Neural crest cell (in vitro differentiated cells): ENCODE results near the gene SLC9A9. TPM values are rescaled to one million over a fixed set of nuclear protein-coding genes. Genes with fewer than 3 reads are reported as not detected.

Source experiments
- DNase-seq: peaks from one replicate; pipeline ENCODE4 v3.0.0; 2021; ENCODE audit warnings: low read depth, mixed read lengths, low spot score
- H3K27ac Mint-ChIP-seq: one replicate; pipeline ENCODE4 v1.8.0; 2021; ENCODE audit warnings: mild to moderate bottlenecking, mixed read lengths; ENCODE audit not compliant: unreplicated experiment
- H3K27me3 Mint-ChIP-seq: 2 replicates; pipeline ENCODE4 v1.8.0; 2021; ENCODE audit warnings: low read depth, mild to moderate bottlenecking, mixed read lengths
- H3K36me3 Mint-ChIP-seq: 2 replicates; pipeline ENCODE4 v1.8.0; 2021; ENCODE audit warnings: low read depth, mild to moderate bottlenecking, mixed read lengths
- H3K4me1 Mint-ChIP-seq: 2 replicates; pipeline ENCODE4 v1.8.0; 2021; ENCODE audit warnings: mixed read lengths
- H3K4me3 Mint-ChIP-seq: one replicate; pipeline ENCODE4 v1.8.0; 2021; ENCODE audit warnings: mild to moderate bottlenecking, mixed read lengths
- H3K9me3 Mint-ChIP-seq: 2 replicates; pipeline ENCODE4 v1.8.0; 2021; ENCODE audit warnings: mixed read lengths
- total RNA-seq: library from RNA; stranded (reverse); gene quantifications from 2 replicates; pipeline ENCODE4 v1.2.1, GENCODE V29; 2021
- TF ChIP-seq, protein P1 (sequence below): fragments of 200-600 bp; sonication (generic); conservative IDR thresholded peaks from 2 replicates; pipeline ENCODE4 v1.5.0; 2021; ENCODE audit warnings: antibody characterized with exemption, mild to moderate bottlenecking

Gene SLC9A9
- total RNA-seq, 1 donor from 2014 or later = 0.56 TPM

- H3K27ac Mint-ChIP-seq = no peak overlapping the region
- peaks cover 3% of the 10 kb centered on the region for H3K27me3 Mint-ChIP-seq
- no peak overlapping the region for H3K4me3 Mint-ChIP-seq
- TF ChIP-seq, protein P1, sequence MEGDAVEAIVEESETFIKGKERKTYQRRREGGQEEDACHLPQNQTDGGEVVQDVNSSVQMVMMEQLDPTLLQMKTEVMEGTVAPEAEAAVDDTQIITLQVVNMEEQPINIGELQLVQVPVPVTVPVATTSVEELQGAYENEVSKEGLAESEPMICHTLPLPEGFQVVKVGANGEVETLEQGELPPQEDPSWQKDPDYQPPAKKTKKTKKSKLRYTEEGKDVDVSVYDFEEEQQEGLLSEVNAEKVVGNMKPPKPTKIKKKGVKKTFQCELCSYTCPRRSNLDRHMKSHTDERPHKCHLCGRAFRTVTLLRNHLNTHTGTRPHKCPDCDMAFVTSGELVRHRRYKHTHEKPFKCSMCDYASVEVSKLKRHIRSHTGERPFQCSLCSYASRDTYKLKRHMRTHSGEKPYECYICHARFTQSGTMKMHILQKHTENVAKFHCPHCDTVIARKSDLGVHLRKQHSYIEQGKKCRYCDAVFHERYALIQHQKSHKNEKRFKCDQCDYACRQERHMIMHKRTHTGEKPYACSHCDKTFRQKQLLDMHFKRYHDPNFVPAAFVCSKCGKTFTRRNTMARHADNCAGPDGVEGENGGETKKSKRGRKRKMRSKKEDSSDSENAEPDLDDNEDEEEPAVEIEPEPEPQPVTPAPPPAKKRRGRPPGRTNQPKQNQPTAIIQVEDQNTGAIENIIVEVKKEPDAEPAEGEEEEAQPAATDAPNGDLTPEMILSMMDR = peak; percentile 88
- no peaks in the 10 kb centered on the region for H3K9me3 Mint-ChIP-seq
- no peaks in the 10 kb centered on the region for H3K36me3 Mint-ChIP-seq
- peak; percentile 83 for DNase-seq
- H3K4me1 Mint-ChIP-seq = peaks cover 4% of the 10 kb centered on the region
Measured at GRCh38 chr3:143674100-143674968, 173.9 kb downstream of the SLC9A9 start.

DNA sequence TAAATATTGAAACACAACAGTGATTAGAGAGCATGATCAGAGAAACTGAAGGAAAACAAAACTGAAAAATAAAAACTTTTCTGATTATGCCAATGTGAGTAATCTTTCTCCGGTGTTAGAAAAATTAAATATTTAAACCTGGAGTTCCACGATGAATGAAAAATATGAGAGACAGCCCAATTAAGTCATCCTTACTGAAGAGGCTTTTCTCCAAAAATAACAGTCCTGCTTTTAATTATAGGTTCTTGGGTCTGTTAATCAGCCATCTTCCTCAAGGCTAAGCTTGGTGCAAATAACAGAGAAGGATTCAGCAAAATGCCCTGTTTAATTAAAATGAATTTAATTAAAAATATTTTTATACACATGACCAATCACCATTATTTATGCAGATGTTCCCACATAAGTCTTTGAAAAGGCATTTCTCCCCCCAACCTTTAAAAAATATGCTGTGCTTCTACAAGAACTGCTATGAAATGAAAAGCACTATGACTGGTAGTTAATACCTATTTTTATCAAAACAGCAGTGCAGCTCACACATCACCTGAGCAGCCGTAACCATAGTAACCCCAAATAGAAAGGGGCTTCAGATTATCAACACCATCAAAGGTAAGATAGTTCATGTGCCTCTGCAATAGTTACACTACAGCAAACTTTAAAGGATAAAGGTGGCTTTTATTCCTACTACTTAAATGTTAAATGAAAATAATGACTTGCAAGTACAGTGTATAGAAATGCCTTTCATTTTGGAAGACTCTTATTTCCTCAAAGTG lies 175.7 kb downstream of the SLC9A9 start:
- H3K9me3 Mint-ChIP-seq = no peaks in the 10 kb centered on the region
- no peak overlapping the region for H3K4me3 Mint-ChIP-seq
- peaks cover 4% of the 10 kb centered on the region for H3K4me1 Mint-ChIP-seq
- no peak for DNase-seq
- H3K27ac Mint-ChIP-seq = no peak overlapping the region
- no peaks in the 10 kb centered on the region for H3K36me3 Mint-ChIP-seq
- TF ChIP-seq, protein P1 = no peak
- peaks cover 3% of the 10 kb centered on the region for H3K27me3 Mint-ChIP-seq

DNA sequence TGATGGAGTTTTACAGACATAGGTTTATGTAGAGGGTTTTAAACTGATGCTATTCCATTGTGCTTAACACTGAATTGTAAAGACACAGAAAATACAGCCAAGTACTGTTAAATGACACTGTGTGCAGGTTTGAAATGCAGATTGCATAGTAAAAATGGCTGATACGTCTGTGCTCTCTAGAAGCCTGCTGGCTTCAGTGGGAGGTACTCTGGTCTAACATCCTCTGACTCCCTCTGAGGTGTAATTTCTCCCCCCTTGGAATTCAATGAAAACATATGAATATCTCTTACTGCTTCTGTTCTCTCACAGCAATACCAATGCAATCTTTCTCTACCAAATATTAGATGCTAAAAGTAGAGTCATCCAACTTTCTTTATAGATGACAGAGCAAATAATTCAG lies 176.6 kb downstream of the SLC9A9 start:
- Mint-ChIP-seq H3K4me3 (no peak overlapping the region), H3K27me3 (peaks cover 3% of the 10 kb centered on the region), H3K27ac (no peak overlapping the region), H3K9me3 (no peaks in the 10 kb centered on the region), H3K36me3 (no peaks in the 10 kb centered on the region), H3K4me1 (peaks cover 4% of the 10 kb centered on the region)
- no peak for DNase-seq
- TF ChIP-seq, protein P1 = no peak

DNA sequence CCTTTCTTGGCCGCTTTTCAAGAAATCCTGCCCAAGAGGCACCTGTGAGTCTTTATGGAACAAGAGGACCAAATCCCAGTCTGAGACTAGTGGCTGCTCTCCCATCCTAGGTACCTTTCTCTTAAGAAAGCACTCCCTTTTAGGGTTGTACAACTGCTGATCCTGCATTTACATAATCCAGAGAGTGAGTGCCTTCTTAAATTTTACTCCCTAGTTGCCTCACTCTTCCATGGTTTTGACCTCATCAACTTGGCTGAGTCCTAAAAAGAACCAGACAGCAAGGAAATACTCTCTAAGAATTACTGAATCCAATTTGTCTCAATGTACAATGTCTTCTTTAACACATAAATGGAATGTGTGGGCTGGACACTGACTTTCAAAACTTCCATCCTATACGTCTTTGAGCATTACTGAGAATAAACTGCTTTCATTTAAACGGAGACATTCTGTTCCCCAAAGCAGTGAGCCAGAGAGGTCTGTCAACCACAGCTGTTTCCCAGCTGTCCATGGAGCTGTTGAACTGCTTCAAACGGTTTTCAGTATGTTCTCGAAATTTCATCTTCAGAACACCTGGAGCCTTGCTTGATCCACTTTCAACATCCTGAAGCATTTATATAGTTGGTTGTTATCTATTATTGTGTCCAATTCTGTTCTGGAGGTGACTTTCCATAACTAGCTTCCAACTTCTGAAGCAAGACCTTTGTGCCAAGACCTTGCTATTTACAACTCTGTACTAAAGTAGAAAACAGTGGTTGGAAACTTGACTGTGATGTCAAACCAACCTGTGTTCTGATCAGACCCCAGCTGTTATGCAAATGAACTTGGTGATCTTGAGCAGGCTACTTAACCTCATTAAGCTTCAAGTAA lies 179.1 kb downstream of the SLC9A9 start:
- Mint-ChIP-seq H3K36me3 (peaks cover 2% of the 10 kb centered on the region), H3K9me3 (peaks cover 4% of the 10 kb centered on the region), H3K4me3 (no peak overlapping the region), H3K27me3 (peaks cover 8% of the 10 kb centered on the region), H3K4me1 (peaks cover under 1% of the 10 kb centered on the region), H3K27ac (no peak overlapping the region)
- TF ChIP-seq, protein P1 = no peak
- no peak for DNase-seq

GRCh38 chr3:143668385-143668784 lies 179.9 kb downstream of the SLC9A9 start:
- Mint-ChIP-seq H3K4me3 (no peak overlapping the region), H3K36me3 (peaks cover 2% of the 10 kb centered on the region), H3K9me3 (peaks cover 4% of the 10 kb centered on the region), H3K4me1 (no peaks in the 10 kb centered on the region), H3K27me3 (peaks cover 8% of the 10 kb centered on the region), H3K27ac (no peak overlapping the region)
- TF ChIP-seq, protein P1 = no peak
- DNase-seq = no peak
